Measurements from ENCODE around the gene VPS51.

The VPS51 gene

DNA sequence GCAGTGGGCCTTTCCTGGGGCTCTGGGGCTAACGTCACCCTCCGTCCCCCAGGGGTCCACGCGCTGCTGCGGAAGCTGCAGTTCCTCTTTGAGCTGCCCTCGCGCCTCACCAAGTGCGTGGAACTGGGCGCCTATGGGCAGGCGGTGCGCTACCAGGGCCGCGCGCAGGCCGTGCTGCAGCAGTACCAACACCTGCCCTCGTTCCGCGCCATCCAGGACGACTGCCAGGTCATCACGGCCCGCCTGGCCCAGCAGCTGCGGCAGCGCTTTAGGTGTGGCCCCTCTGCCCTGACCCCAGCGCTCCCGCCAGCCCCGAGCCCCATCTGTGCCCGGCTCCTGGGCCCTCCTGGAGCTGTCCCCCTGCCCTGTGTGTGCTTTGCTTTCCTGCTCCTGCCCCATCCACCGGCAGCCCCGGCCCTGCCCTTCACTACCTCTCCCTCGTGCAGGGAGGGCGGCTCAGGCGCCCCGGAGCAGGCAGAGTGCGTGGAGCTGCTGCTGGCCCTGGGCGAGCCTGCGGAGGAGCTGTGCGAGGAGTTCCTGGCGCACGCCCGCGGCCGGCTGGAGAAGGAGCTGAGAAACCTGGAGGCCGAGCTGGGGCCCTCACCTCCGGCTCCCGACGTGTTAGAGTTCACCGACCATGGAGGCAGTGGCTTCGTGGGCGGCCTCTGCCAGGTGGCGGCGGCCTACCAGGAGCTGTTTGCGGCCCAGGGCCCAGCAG is 11.9 kb downstream of the VPS51 start:
- no peak for TF ChIP-seq CTCF (IDR thresholded peaks at IDR 0.05; ENCODE audit: low read depth, low read length)
- no peak overlapping the region for H3K4me3 ChIP-seq (ENCODE audit: low read depth, low read length)

DNA sequence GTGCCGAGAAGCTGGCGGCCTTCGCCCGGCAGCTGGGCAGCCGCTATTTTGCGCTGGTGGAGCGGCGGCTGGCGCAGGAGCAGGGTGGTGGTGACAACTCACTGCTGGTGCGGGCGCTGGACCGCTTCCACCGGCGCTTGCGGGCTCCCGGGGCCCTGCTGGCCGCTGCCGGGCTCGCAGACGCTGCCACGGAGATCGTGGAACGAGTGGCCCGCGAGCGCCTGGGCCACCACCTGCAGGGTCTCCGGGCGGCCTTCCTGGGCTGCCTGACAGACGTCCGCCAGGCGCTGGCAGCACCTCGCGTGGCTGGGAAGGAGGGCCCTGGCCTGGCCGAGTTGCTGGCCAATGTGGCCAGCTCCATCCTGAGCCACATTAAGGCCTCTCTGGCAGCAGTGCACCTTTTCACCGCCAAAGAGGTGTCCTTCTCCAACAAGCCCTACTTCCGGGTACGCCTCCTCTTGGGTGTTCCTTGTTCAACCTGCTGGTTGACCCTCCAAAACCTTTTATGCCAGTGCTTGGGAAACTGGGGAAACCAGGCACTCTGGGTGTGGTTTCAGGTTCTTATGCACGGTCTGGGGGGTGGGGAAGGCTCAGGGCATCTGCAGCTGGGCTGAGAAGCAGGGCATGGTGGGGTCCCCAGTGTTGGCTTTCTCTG is 12.6 kb downstream of the VPS51 start:
- H3K4me3 ChIP-seq (ENCODE audit: low read depth, low read length) = no peak overlapping the region
- no peak for TF ChIP-seq CTCF (IDR thresholded peaks at IDR 0.05; ENCODE audit: low read depth, low read length)

GRCh38 chr11:65109231-65110198 is 13.5 kb downstream of the VPS51 start:
- no peak overlapping the region for H3K4me3 ChIP-seq (ENCODE audit: low read depth, low read length)
- TF ChIP-seq CTCF (IDR thresholded peaks at IDR 0.05; ENCODE audit: low read depth, low read length) = no peak

DNA sequence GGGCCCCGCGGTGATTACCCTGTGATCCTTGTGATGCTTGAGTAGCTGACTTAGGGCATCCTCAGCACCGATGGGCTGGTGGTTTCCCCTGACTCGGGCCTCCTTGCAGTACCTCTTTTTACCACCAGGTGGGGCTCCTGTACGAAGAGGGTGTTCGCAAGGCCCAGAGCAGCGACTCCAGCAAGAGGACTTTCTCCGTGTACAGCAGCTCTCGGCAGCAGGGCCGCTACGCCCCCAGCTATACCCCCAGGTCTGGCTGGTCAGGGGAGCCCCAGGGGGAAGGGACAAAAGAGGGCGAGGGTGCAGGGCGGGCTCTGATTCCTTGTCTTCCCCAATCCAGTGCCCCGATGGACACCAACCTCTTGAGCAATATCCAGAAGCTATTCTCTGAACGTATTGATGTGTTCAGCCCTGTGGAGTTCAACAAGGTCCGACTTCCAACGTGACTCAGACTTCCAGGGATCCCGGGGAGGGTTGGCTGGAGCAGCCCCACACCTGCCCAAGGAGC is 14.4 kb downstream of the VPS51 start:
- no peak overlapping the region for H3K4me3 ChIP-seq (ENCODE audit: low read depth, low read length)
- TF ChIP-seq CTCF (IDR thresholded peaks at IDR 0.05; ENCODE audit: low read depth, low read length) = peak; percentile 99

GRCh38 chr11:65111159-65111743 is 15.2 kb downstream of the VPS51 start:
- TF ChIP-seq CTCF (IDR thresholded peaks at IDR 0.05; ENCODE audit: low read depth, low read length) = no peak

DNA sequence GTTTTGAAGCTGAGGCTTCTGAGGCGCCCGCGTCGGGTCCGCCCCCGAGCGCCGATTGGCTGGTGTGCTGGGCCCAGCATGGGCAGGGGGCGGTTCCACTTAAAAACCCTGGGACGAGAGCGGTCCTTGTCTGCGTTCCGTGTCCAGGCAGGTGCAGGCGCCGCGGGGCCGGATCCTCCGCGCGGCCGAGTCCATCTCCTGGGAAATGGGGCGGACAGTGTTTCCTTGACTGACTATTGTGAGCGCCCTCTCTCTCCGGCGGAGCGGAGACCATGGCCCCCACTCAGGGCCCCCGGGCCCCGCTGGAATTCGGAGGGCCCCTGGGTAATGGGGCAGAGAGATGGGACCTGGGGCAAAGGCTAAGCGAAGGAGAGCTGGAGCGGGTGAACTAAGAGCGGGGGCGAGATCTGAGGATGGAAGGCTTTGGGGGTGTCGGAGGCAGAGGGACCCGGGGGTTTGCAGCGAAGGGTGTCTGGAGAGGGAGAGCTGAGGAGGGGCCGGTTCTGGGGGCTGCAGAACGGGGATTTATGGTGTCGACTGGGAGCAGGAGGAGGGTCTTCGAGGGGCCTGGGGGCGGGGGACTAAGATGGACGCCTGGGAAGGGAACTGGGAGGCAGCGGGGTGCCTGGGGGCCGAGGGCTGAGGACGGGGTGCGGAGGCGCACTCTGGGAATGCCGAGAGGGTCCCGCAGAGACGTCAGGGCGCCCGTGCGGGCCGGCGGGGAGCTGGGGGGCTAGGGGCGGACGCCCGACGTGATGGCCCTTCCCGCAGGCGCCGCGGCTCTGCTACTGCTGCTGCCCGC is 15.9 kb downstream of the VPS51 start, which contains the start of gene TM7SF2:
TM7SF2 (plus strand) TSS at position 129 of the 802 bp plus-strand sequence; CDS start at position 273, 144 bp downstream.
- no peak for TF ChIP-seq CTCF (IDR thresholded peaks at IDR 0.05; ENCODE audit: low read depth, low read length)
- peak within 1 kb of the TSS; percentile 51 for H3K4me3 ChIP-seq (ENCODE audit: low read depth, low read length)

More at GRCh38 chr11:65111159-65111743, 15.2 kb downstream of the VPS51 start:
- no peak overlapping the region for H3K4me3 ChIP-seq (ENCODE audit: low read depth, low read length)

All from WI38 (cell line).